GM12865 (cell line): Measurements from ENCODE around the gene SERBP1.

Experiments
- DNase-seq: peaks from one replicate; pipeline ENCODE4 v3.0.0; 2010; ENCODE audit warnings: low read depth
- H3K4me3 ChIP-seq: 2 replicates; pipeline ENCODE4 v1.5.1; 2011; ENCODE audit warnings: mild to moderate bottlenecking, low read depth, low read length, control low read depth
- CTCF ChIP-seq: IDR thresholded peaks from 2 replicates; pipeline ENCODE4 v1.5.1; 2011; ENCODE audit warnings: low read length, control low read depth, low read depth, inconsistent platforms; ENCODE audit not compliant: insufficient read depth; ENCODE audit errors: missing control alignments

Gene SERBP1

DNA sequence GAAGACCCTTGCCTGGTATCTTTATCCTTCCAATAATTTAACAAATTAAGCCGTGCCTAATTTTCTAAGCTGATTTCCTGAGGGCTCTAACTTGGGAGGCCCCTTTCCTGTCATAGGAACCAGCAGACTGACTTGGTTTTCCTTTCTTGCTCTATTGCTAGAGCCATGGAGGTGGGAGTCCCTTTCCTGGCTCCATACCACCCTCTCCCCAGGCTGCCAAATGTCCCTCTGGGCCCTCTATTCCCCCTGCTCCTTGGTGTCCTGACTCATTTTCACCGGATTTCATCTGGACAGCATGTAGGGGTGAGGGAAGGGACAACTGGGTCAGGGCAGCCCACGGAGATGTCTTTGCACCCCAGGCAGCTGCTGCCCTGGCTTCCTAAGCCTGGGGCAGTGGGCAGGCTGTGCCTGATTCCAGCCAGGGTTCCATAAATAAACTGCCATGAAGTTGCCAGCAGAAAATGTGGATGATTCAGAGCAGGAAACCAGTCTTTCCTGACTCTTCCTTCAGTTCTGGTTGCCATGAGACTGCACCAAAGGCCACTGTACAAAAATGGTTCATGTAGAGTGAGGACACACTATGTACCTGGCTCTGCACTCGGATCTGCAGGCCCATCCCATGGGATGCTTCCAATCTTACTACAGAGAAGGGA lies 38.0 kb upstream of the SERBP1 start:
- TF ChIP-seq CTCF: no peak
- DNase-seq: no peak
- H3K4me3 ChIP-seq: no peak overlapping the region

DNA sequence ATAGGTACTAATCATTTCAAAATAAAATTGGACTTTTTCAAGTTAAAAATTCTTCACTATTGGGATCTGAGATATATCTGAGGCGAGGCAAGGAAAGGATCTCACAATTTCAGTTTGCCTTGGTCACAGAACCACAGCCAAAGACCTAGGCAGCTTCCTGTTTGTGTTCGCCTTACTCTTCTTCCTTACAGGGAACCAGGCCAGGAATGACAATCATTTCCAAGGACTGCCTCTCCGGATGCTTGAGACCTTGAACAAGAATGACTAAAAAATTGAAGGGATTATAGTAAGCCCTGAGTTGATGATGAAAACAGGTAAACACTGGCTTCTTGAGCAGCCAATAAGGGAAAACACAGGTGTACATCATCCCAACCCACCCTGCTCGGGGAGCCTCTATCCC lies 35.2 kb upstream of the SERBP1 start:
- DNase-seq: no peak
- TF ChIP-seq CTCF: no peak
- H3K4me3 ChIP-seq: no peak overlapping the region

- H3K4me3 ChIP-seq: no peak overlapping the region
- DNase-seq: no peak
- no peak for TF ChIP-seq CTCF
These were observed 34.5 kb upstream of the SERBP1 start for GRCh38 chr1:67464746-67465145.

DNA sequence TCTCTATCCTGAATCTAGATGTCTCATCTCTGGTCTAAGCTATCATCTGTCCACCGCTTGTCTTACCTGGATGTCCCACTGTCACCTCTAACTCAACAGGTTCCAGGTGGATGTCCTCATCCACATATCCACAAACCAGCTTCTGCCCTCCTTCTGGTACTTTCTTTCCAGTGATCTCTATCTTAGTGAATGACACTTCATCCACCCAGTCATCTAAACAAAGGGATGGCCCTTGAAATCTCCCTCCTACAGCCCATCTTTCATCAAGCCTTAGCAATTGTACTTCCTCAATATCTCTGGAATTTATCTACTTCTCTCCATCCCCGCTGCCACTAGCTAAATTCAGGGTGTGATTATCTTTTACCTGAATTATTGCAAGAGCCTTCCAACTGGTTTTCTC lies 33.9 kb upstream of the SERBP1 start:
- no peak for TF ChIP-seq CTCF
- no peak overlapping the region for H3K4me3 ChIP-seq
- DNase-seq: no peak

- DNase-seq: no peak
- H3K4me3 ChIP-seq: no peak overlapping the region
- no peak for TF ChIP-seq CTCF
These were observed 33.2 kb upstream of the SERBP1 start for GRCh38 chr1:67463298-67463955.

GRCh38 chr1:67460676-67461500 lies 30.7 kb upstream of the SERBP1 start:
- DNase-seq: no peak
- TF ChIP-seq CTCF: no peak

DNA sequence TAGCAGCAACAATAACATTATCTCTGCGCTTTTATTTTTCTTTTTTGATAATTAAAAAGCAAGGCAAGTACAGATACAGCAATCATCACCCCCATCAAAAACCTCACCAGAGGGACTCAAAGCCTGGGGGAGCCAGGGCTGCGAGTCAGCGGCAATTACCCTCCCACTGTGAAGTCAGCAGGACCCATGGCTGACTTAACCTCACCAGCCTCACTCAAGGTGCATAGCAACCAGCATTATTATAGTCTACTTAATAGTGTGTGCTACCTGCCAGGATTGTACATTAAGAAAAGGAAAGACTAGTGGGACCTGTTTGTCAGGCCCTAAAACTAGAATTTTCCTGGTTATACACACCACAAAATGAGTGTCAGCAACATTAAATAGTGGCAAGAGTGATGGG lies 28.9 kb upstream of the SERBP1 start:
- DNase-seq: no peak
- TF ChIP-seq CTCF: no peak
- H3K4me3 ChIP-seq: no peak overlapping the region

More at GRCh38 chr1:67460676-67461500, 30.7 kb upstream of the SERBP1 start:
- H3K4me3 ChIP-seq: no peak overlapping the region
